Activated T-helper 1 cell treated with anti-CD3 and anti-CD28 coated beads, Interleukin-12 subunit alpha, Interleukin-12 subunit beta, Interleukin-2, Interleukin-4 antibody, amounts not matched to agents 30 ng/mL and 10 ng/mL and 1 ng/mL, durations not matched to agents 14 hours and 24 hours and 36 hours (primary cell): ENCODE data around the gene HPGD. TPM values are rescaled to one million over a fixed set of nuclear protein-coding genes. Genes with fewer than 3 reads are reported as not detected.
"Not testable (repeated sequence)": the region's sequence is repeated elsewhere in the genome, so short reads cannot be mapped to it uniquely, and the experiment has no call there.

Experiments
- DNase-seq: peaks from one replicate; pipeline ENCODE4 v3.0.0; 2021; ENCODE audit warnings: low spot score
- H3K27ac Mint-ChIP-seq: one replicate; pipeline ENCODE4 v1.8.0; 2021; ENCODE audit warnings: mild to moderate bottlenecking, mixed read lengths
- H3K27me3 Mint-ChIP-seq: one replicate; pipeline ENCODE4 v1.8.0; 2022; ENCODE audit warnings: mild to moderate bottlenecking, moderate library complexity, mixed read lengths; ENCODE audit not compliant: insufficient read depth
- H3K36me3 Mint-ChIP-seq: one replicate; pipeline ENCODE4 v1.8.0; 2021; ENCODE audit warnings: low read depth, mixed read lengths
- H3K4me1 Mint-ChIP-seq: one replicate; pipeline ENCODE4 v1.8.0; 2021; ENCODE audit warnings: low read depth, mixed read lengths
- H3K4me3 Mint-ChIP-seq: one replicate; pipeline ENCODE4 v1.8.0; 2021; ENCODE audit warnings: mild to moderate bottlenecking, moderate library complexity, mixed read lengths
- H3K9me3 Mint-ChIP-seq: one replicate; pipeline ENCODE4 v1.8.0; 2021; ENCODE audit warnings: mixed read lengths
- intact Hi-C: fragments of 100-400 bp; cut with micrococcal nuclease; formaldehyde crosslinking; loops from one replicate; pipeline ENCODE4 v1.15.1; 2024
- total RNA-seq: library from RNA; stranded (reverse); gene quantifications from 2 replicates; pipeline ENCODE4 v1.2.3, GENCODE V29; 2022

HPGD gene
- total RNA-seq, 1 donor from 2014 or later, result 2.6 TPM

DNA sequence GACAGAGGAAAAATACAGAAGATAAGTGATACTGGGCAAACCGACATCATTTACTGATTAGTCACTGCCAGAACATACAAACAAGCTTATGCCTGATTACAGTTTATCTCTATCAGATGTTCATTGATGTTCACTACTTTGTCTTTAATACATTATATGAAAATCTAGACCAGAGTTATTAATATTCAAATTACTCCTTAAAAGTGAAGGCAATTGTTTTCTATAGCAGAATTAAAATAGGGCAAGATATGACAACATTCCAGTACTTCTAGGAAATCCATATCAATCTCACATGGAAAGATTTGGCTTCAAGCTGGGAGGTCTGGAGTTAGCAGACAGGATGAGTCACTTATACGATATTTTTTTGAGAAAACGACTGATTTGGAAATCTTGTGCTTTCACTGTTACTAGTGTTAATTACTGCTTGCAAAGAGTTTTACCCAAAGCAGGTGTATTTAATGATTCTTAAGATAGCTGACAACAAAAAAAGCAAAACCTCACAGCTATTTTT is 31.8 kb downstream of the HPGD start:
- H3K36me3 Mint-ChIP-seq, result no peaks in the 10 kb centered on the region
- H3K27me3 Mint-ChIP-seq, result peaks cover 2% of the 10 kb centered on the region
- no peak for DNase-seq
- intact Hi-C loops, result loop anchor here (5.0 kb wide), 1 partner anchor 128 kb away; no protein-coding TSS in a partner anchor
- no peaks in the 10 kb centered on the region for H3K9me3 Mint-ChIP-seq
- H3K4me1 Mint-ChIP-seq, result no peaks in the 10 kb centered on the region
- no peak overlapping the region for H3K27ac Mint-ChIP-seq
- no peak overlapping the region for H3K4me3 Mint-ChIP-seq

DNA sequence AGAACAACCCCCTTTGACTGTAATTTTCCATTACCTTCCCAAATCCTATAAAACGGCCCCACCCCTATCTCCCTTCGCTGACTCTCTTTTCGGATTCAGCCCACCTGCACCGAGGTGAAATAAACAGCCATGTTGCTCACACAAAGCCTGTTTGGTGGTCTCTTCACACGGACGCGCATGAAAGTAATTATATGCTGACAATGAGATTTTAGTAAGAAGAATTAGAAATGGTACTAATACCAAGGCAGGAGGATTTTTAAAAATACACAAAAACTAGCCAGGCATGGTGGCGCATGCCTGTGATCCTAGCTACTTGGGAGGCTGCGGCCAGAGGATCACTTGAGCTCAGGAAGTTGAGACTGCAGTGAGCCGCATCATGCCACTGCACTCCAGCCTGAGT is 33.9 kb downstream of the HPGD start:
- H3K9me3 Mint-ChIP-seq, H3K4me3 Mint-ChIP-seq, DNase-seq, intact Hi-C loops, H3K27me3 Mint-ChIP-seq, H3K4me1 Mint-ChIP-seq, H3K27ac Mint-ChIP-seq, H3K36me3 Mint-ChIP-seq: not testable (repeated sequence)

- Mint-ChIP-seq H3K4me1 (no peaks in the 10 kb centered on the region), H3K36me3 (no peaks in the 10 kb centered on the region), H3K9me3 (no peaks in the 10 kb centered on the region), H3K4me3 (no peak overlapping the region), H3K27ac (no peak overlapping the region), H3K27me3 (peaks cover 10% of the 10 kb centered on the region)
- intact Hi-C loops, result no loop called here
- DNase-seq, result no peak
These were observed 37.3 kb downstream of the HPGD start for GRCh38 chr4:174485025-174485424.

DNA sequence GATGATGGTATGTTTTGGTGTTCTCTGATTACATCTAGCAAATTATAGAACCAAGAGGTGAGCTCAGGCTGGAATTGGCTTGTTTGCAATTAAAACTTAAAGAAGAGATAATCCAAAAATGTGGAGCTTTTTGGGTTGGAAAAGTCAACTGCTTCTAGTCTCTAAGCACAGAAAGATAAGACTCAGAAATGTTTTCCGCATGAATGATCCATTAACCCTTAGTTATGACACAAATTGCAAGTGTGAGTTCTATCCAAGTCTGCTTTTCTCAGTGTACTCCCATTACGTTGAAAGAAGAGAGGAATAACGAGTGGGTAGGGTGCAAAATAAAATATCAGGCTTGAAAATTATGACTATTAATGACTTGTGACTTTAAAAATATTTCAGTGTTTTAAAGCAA is 38.5 kb downstream of the HPGD start:
- no peaks in the 10 kb centered on the region for H3K36me3 Mint-ChIP-seq
- no peak overlapping the region for H3K27ac Mint-ChIP-seq
- no peaks in the 10 kb centered on the region for H3K4me1 Mint-ChIP-seq
- DNase-seq, result no peak
- peaks cover 9% of the 10 kb centered on the region for H3K27me3 Mint-ChIP-seq
- no peak overlapping the region for H3K4me3 Mint-ChIP-seq
- intact Hi-C loops, result no loop called here
- no peaks in the 10 kb centered on the region for H3K9me3 Mint-ChIP-seq

- H3K4me1 Mint-ChIP-seq, result no peaks in the 10 kb centered on the region
- intact Hi-C loops, result no loop called here
- peaks cover 9% of the 10 kb centered on the region for H3K27me3 Mint-ChIP-seq
These were observed 43.1 kb downstream of the HPGD start for GRCh38 chr4:174479140-174479539.

GRCh38 chr4:174475528-174475927 is 46.8 kb downstream of the HPGD start:
- intact Hi-C loops, result no loop called here
- Mint-ChIP-seq H3K4me3 (no peak overlapping the region), H3K27ac (no peak overlapping the region), H3K36me3 (no peaks in the 10 kb centered on the region), H3K27me3 (peaks cover 9% of the 10 kb centered on the region), H3K9me3 (no peaks in the 10 kb centered on the region), H3K4me1 (no peaks in the 10 kb centered on the region)
- no peak for DNase-seq

More at GRCh38 chr4:174479140-174479539, 43.1 kb downstream of the HPGD start:
- no peaks in the 10 kb centered on the region for H3K36me3 Mint-ChIP-seq
- H3K9me3 Mint-ChIP-seq, result no peaks in the 10 kb centered on the region
- no peak overlapping the region for H3K4me3 Mint-ChIP-seq
- DNase-seq, result no peak
- no peak overlapping the region for H3K27ac Mint-ChIP-seq

- no peak for DNase-seq
- no peaks in the 10 kb centered on the region for H3K4me1 Mint-ChIP-seq
- no peak overlapping the region for H3K27ac Mint-ChIP-seq
- no peaks in the 10 kb centered on the region for H3K9me3 Mint-ChIP-seq
- intact Hi-C loops, result no loop called here
- H3K4me3 Mint-ChIP-seq, result no peak overlapping the region
- H3K36me3 Mint-ChIP-seq, result no peaks in the 10 kb centered on the region
- H3K27me3 Mint-ChIP-seq, result peaks cover 4% of the 10 kb centered on the region
These were observed 47.7 kb downstream of the HPGD start for GRCh38 chr4:174474457-174475075.

DNA sequence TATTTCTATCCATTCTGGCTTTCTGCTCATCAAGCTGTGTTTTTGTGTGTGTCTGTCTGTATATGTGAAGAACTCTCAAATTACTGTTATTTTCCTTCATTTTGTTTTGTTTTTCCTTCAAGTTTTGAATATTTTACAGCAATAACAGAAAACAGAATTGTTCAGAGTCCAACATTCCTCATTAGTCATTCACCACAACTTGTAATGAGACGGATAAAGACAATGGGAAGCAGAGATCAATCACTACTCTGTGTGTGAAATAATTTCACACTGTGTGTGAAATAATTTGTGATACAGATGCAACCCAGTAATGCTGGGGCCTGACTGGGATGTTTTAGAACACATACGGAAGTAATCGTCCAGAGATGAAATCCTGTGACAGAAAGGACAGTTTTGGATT is 55.2 kb downstream of the HPGD start:
- intact Hi-C loops, result no loop called here
- H3K27ac Mint-ChIP-seq, result no peak overlapping the region
- peaks cover 9% of the 10 kb centered on the region for H3K27me3 Mint-ChIP-seq
- H3K36me3 Mint-ChIP-seq, result no peaks in the 10 kb centered on the region
- DNase-seq, result no peak
- H3K4me3 Mint-ChIP-seq, result no peak overlapping the region
- H3K4me1 Mint-ChIP-seq, result no peaks in the 10 kb centered on the region
- peaks cover 5% of the 10 kb centered on the region for H3K9me3 Mint-ChIP-seq

GRCh38 chr4:174464949-174465348 is 57.3 kb downstream of the HPGD start:
- Mint-ChIP-seq H3K4me3 (no peak overlapping the region), H3K4me1 (no peaks in the 10 kb centered on the region), H3K27me3 (peaks cover 6% of the 10 kb centered on the region), H3K36me3 (no peaks in the 10 kb centered on the region), H3K9me3 (peaks cover 5% of the 10 kb centered on the region), H3K27ac (no peak overlapping the region)
- no peak for DNase-seq
- intact Hi-C loops, result no loop called here

DNA sequence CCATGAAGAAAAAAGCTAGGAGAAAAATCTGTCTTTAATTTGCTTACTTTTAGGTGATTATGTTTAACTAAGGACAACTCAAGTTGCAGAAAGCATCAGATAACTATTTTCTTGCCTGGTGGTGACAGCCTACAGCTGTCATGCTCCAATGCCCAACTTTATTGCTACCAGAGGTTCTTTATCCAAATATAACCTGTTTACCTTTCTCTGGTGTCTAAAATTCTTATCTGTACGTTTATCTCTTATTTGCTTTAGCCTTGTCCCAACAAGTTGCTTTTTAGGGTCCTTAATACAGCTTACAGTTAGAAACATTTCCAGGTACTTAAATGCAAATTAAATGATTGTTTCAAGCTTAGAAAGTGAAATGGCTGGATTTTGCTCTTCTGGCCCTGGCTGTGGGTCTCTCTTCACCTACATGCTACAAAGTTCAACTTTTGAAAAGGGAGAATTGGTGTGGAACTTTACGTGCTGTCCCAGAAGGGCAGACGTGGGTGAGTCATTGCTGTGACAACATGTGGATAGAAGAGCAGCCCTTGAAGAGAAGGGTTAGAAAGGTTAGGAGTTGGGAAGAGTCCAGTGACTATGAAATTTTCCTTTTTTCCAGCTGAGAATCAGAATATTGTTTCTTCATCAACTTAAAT is 60.7 kb downstream of the HPGD start:
- Mint-ChIP-seq H3K36me3 (no peaks in the 10 kb centered on the region), H3K27ac (no peak overlapping the region), H3K4me3 (no peak overlapping the region), H3K9me3 (peaks cover 5% of the 10 kb centered on the region), H3K4me1 (no peaks in the 10 kb centered on the region), H3K27me3 (peaks cover 4% of the 10 kb centered on the region)
- intact Hi-C loops, result no loop called here
- no peak for DNase-seq

- H3K9me3 Mint-ChIP-seq, result peaks cover 5% of the 10 kb centered on the region
- H3K27ac Mint-ChIP-seq, result no peak overlapping the region
- intact Hi-C loops, result no loop called here
- peaks cover 4% of the 10 kb centered on the region for H3K27me3 Mint-ChIP-seq
- H3K4me3 Mint-ChIP-seq, result no peak overlapping the region
- no peaks in the 10 kb centered on the region for H3K4me1 Mint-ChIP-seq
- DNase-seq, result no peak
- no peaks in the 10 kb centered on the region for H3K36me3 Mint-ChIP-seq
These were observed 61.6 kb downstream of the HPGD start for GRCh38 chr4:174460684-174461083.

- no peaks in the 10 kb centered on the region for H3K4me1 Mint-ChIP-seq
- no peaks in the 10 kb centered on the region for H3K9me3 Mint-ChIP-seq
- DNase-seq, result no peak
- H3K4me3 Mint-ChIP-seq, result no peak overlapping the region
- H3K27me3 Mint-ChIP-seq, result no peaks in the 10 kb centered on the region
- intact Hi-C loops, result no loop called here
- H3K27ac Mint-ChIP-seq, result no peak overlapping the region
- H3K36me3 Mint-ChIP-seq, result no peaks in the 10 kb centered on the region
These were observed 64.8 kb downstream of the HPGD start for GRCh38 chr4:174457468-174457867.

DNA sequence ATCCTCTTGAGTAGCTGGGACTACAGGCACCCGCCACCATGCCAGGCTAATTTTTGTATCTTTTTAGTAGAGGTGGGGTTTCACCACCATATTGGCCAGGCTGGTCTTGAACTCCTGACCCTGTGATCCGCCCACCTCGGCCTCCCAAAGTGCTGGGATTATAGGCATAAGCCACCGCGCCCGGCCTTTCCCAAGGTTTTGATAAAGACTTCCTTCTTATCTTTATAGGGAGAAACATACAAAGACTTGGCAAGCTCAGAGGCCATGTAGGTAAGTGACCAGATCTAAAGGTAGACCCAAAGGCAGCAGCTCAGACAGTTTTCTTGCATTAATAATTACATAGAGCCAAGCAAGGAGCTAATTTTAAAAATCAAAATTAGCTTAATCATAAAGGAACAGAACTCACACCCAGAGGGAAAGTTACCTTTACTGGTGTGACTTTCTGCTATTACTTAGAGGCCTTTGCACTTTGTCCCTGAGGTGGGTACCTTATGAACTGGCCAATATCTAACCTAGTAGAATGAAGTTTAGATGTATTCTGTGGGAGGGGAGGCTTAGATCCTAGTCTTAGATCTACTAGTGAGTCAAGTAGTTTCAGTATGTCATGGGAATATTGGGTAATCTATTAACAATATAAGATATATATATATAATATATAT is 67.3 kb downstream of the HPGD start:
- DNase-seq, result no peak
- H3K9me3 Mint-ChIP-seq, result no peaks in the 10 kb centered on the region
- H3K4me3 Mint-ChIP-seq, result no peak overlapping the region
- H3K4me1 Mint-ChIP-seq, result no peaks in the 10 kb centered on the region
- intact Hi-C loops, result no loop called here
- H3K27ac Mint-ChIP-seq, result no peak overlapping the region
- H3K27me3 Mint-ChIP-seq, result no peaks in the 10 kb centered on the region
- H3K36me3 Mint-ChIP-seq, result no peaks in the 10 kb centered on the region
